BJ (cell line): ENCODE measurements around the gene IFI27L1. TPM values are rescaled to one million over a fixed set of nuclear protein-coding genes. Genes with fewer than 3 reads are reported as not detected.

Experiments used
- CTCF ChIA-PET: fragments of 350-600 bp; formaldehyde crosslinking; extraction: SDS; loops from one replicate; lab custom pipeline; 2021; ENCODE audit warnings: antibody characterized with exemption, inconsistent platforms; lab: Yijun Ruan, JAX
- POLR2A ChIA-PET: fragments of 300-600 bp; sonication (Branson Sonifier 250); formaldehyde crosslinking; extraction: SDS; loops from one replicate; lab custom pipeline; 2021; ENCODE audit warnings: antibody characterized with exemption; lab: Charles Lee
- DNase-seq: peaks from one replicate; pipeline ENCODE4 v3.0.0-alpha.2; 2011; ENCODE audit warnings: low read depth
- H3K27me3 ChIP-seq: 2 replicates; pipeline ENCODE4 v1.6.0; 2011; ENCODE audit warnings: low read length; ENCODE audit not compliant: control insufficient read depth, insufficient read depth
- H3K36me3 ChIP-seq: 2 replicates; pipeline ENCODE4 v1.5.1; 2011; ENCODE audit warnings: low read length; ENCODE audit not compliant: control insufficient read depth, insufficient read depth
- H3K4me3 ChIP-seq: 2 replicates; pipeline ENCODE4 v1.5.1; 2011; ENCODE audit warnings: low read depth, mild to moderate bottlenecking, control low read depth, low read length
- polyA plus RNA-seq: library from polyadenylated mRNA; depleted of rRNA; stranded (reverse); fragments of >200 nt; gene quantifications from 2 replicates; pipeline ENCODE4 v1.2.3, GENCODE V29; 2011
- TF ChIP-seq, protein P1 (sequence below): IDR thresholded peaks from 2 replicates; pipeline ENCODE4 v1.5.1; 2011; ENCODE audit warnings: low read depth, mild to moderate bottlenecking, control low read depth, inconsistent platforms, low read length, moderate library complexity; ENCODE audit not compliant: insufficient read depth

IFI27L1 gene
- polyA plus RNA-seq, 1 experiment: 18.6 TPM

DNA sequence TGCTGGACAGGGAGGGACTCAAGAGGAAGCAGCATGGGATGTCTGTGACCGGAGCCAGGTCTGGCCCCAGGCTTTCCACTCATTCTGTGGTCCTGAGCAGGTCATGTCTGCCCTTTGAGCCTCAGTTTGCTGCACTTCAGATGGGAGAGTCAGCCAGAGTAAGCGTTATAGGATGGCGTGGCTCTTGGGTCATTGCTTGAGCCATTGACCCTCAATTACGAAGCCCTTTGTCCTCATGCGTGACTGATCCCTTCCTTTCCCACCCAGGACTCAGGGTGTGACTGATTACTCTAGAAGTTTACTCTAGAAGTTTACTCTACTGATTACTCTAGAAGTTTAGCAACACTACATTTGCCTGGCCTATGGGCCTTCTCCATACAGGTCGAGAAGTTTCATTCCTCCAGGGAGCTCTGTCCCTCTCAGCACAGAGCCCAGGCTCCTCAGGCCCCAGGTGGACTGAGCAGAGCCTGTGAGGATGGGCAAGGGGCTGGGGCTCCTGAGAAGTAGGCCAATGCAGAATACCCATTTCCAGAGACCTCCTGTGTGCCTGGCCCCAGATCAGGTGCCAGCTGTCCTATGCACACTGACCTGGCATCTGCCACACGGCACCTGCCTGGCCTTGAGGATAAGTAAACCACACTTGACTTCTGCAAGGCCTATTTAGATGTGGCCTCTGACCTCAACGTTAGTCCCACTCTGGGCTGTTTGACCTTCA is 21.8 kb downstream of the IFI27L1 start:
- H3K27me3 ChIP-seq: no peaks in the 10 kb centered on the region
- TF ChIP-seq, protein P1, sequence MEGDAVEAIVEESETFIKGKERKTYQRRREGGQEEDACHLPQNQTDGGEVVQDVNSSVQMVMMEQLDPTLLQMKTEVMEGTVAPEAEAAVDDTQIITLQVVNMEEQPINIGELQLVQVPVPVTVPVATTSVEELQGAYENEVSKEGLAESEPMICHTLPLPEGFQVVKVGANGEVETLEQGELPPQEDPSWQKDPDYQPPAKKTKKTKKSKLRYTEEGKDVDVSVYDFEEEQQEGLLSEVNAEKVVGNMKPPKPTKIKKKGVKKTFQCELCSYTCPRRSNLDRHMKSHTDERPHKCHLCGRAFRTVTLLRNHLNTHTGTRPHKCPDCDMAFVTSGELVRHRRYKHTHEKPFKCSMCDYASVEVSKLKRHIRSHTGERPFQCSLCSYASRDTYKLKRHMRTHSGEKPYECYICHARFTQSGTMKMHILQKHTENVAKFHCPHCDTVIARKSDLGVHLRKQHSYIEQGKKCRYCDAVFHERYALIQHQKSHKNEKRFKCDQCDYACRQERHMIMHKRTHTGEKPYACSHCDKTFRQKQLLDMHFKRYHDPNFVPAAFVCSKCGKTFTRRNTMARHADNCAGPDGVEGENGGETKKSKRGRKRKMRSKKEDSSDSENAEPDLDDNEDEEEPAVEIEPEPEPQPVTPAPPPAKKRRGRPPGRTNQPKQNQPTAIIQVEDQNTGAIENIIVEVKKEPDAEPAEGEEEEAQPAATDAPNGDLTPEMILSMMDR: no peak
- H3K36me3 ChIP-seq: no peaks in the 10 kb centered on the region; the same call in 1 of the 2 replicates
- ChIA-PET POLR2A (no interaction called here), CTCF (no interaction called here)
- H3K4me3 ChIP-seq: no peak overlapping the region
- no peak for DNase-seq

DNA sequence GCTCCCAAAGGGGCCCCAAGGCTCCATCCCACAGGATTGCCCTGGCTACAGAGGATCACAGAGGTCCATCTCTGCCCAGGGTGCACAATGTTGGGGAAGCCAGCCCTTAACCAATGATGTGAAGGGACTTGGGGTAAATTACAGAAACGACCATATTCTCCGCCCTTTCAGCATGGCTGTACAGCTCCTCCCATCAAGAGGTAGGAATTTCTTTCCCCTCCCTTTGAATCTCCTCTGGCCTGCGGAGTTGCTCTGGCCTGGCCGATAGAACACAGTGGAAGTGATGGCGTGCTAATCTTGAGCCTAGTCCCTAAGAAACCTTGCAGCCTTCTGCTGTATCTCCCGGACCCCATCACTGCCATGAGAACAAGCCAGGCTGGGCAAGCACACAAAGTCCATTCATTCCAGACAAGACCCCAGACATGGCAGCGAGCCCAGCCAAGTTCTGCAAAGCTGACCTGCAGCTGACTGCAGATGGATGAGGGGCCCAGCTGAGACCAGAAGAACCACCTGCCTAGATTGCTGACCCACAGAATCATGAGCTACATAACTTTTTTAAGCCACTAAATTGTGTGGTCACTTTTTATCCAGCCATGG is 22.5 kb downstream of the IFI27L1 start:
- ChIA-PET POLR2A (no interaction called here), CTCF (no interaction called here)
- DNase-seq: no peak

DNA sequence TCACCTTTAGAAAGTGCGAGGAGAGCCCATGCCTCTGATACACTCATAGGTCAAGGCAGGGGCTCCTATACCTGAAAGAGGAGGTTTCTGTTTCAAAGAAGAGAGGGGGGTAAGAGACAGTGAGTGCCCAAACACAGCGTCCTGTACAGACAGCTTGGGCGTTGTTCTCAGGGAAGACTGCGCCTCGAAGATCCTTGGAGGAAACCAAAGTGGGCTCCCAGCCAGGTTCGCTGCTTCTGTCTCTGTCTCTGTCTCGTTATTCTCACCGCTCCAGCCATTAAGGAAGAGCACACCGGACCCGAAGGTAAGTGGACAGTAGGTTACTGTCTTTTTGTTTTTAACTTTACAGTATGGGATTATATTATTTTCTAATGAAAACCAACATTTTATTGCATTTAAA is 23.6 kb downstream of the IFI27L1 start:
- TF ChIP-seq, protein P1: no peak
- Histone ChIP-seq H3K27me3 (no peaks in the 10 kb centered on the region), H3K36me3 (no peaks in the 10 kb centered on the region; the same call in 1 of the 2 replicates), H3K4me3 (no peak overlapping the region)
- ChIA-PET POLR2A (interaction anchor here (0.6 kb wide), 1 partner anchor 132 kb away, joined by 3 read pairs; no protein-coding TSS in a partner anchor), CTCF (no interaction called here)
- DNase-seq: no peak

More for the DNA sequence above, 22.5 kb downstream of the IFI27L1 start:
- Histone ChIP-seq H3K36me3 (no peaks in the 10 kb centered on the region; the same call in 1 of the 2 replicates), H3K4me3 (no peak overlapping the region), H3K27me3 (no peaks in the 10 kb centered on the region)
- TF ChIP-seq, protein P1: no peak

DNA sequence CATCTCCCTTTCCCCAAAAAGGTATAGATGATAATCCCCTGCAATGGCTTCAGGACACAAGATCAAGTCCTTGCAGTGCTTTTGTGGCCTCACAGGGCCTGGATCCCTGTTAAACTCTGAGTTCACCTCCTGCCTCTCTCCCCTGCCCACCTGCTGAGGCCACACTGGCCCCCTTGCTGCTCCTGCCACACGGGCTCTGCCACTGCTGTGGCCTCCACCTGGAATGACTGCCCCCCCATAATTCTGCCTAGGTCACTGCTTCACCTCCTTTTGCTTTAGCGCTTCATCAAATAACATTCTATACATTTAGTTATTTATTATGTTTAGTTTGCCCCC is 28.8 kb downstream of the IFI27L1 start:
- TF ChIP-seq, protein P1: no peak
- no peak for DNase-seq
- ChIA-PET POLR2A (no interaction called here), CTCF (interaction anchor here (0.8 to 1.2 kb wide), 2 partner anchors 12 to 27 kb away, joined by 3 read pairs; no protein-coding TSS in a partner anchor)
- Histone ChIP-seq H3K36me3 (no peaks in the 10 kb centered on the region), H3K27me3 (no peaks in the 10 kb centered on the region), H3K4me3 (no peak overlapping the region)

DNA sequence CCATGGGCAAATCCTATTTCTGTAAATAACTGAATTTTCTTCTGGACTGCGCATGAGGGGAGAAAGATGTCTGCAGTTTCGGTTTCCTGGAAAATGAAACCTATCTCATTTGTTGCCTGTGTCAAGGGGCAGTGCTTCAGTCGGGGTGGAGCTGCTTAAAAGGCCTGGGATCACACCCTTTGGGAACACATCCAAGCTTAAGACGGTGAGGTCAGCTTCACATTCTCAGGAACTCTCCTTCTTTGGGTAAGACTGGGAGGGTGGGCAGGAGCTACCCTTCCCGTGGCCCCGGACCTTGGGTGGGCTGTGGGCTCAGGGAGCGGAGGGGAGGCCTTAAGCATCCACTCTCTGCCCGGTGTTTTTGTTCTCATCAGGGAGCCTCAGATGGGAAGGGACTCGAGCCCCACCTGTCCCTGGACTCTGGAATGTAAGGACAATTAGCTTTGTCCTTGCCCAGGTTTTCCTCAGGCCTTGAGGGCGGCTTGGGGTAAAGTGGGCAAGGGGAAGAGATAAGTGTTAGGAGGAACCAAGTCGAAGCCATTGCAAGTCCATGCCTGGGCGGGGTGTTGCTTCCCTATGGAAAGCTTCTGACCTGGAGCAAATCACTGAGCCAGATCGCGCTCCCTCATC is 29.6 kb downstream of the IFI27L1 start, which contains the start of gene IFI27:
IFI27 (plus strand) TSS at position 185 of the 630 bp plus-strand sequence.
- Histone ChIP-seq H3K27me3 (no peaks in the 10 kb centered on the region), H3K36me3 (no peaks in the 10 kb centered on the region), H3K4me3 (no peak within 1 kb of the TSS)
- POLR2A ChIA-PET: no interaction called here
- CTCF ChIA-PET: interaction anchor here (0.8 to 1.2 kb wide), 2 partner anchors 11 to 26 kb away, joined by 3 read pairs; no protein-coding TSS in a partner anchor
- DNase-seq: no peak
- TF ChIP-seq, protein P1: no peak
